Activated CD4-positive, alpha-beta T cell treated with anti-CD3 and anti-CD28 coated beads, Interleukin-2, amount 50 U/mL, for 4 hours (primary cell): ENCODE data around the gene RNF10.
"Not testable (repeated sequence)": the region's sequence is repeated elsewhere in the genome, so short reads cannot be mapped to it uniquely, and the experiment has no call there.

Source experiments
- DNase-seq, 2 experiments: peaks; one replicate each; pipeline ENCODE4 v3.0.0-alpha.2; 2020

The RNF10 gene

GRCh38 chr12:120528861-120529525, 5.2 kb upstream of the RNF10 start, which contains the start of gene COQ5:
Gene COQ5, minus strand, starts transcription at chr12:120529158. Its CDS starts 17 bp downstream, at chr12:120529141.
- peak; percentile 80 to 82 for DNase-seq

- no peak for DNase-seq
These were observed 4.3 kb upstream of the RNF10 start for GRCh38 chr12:120529641-120530417.

GRCh38 chr12:120530418-120530761, 3.8 kb upstream of the RNF10 start:
- not testable (repeated sequence) for DNase-seq

GRCh38 chr12:120532701-120533238, 1.4 kb upstream of the RNF10 start:
- no peak for DNase-seq

GRCh38 chr12:120534703-120535655, 823 bp downstream of the RNF10 start:
- DNase-seq = peak; percentile 29 to 39

GRCh38 chr12:120536064-120536791, 2.1 kb downstream of the RNF10 start:
- DNase-seq = no peak

GRCh38 chr12:120537856-120538220, 3.7 kb downstream of the RNF10 start:
- no peak for DNase-seq

- DNase-seq = no peak
These were observed 4.4 kb downstream of the RNF10 start for GRCh38 chr12:120538281-120539156.

- DNase-seq = no peak
These were observed 5.1 kb downstream of the RNF10 start for GRCh38 chr12:120539303-120539702.

GRCh38 chr12:120540445-120540844, 6.3 kb downstream of the RNF10 start:
- no peak for DNase-seq

GRCh38 chr12:120542166-120542565, 8.0 kb downstream of the RNF10 start:
- DNase-seq = no peak

- no peak for DNase-seq
These were observed 10.5 kb downstream of the RNF10 start for GRCh38 chr12:120544691-120545090.

GRCh38 chr12:120546050-120546386, 11.9 kb downstream of the RNF10 start:
- DNase-seq = no peak

GRCh38 chr12:120554678-120555077, 20.5 kb downstream of the RNF10 start:
- DNase-seq = no peak

GRCh38 chr12:120557589-120557988, 23.4 kb downstream of the RNF10 start:
- no peak for DNase-seq

GRCh38 chr12:120562906-120563305, 28.8 kb downstream of the RNF10 start:
- no peak for DNase-seq

- DNase-seq = no peak
These were observed 29.3 kb downstream of the RNF10 start for GRCh38 chr12:120563495-120563894.

- no peak for DNase-seq
These were observed 37.1 kb downstream of the RNF10 start for GRCh38 chr12:120571299-120571698.

- no peak for DNase-seq
These were observed 39.4 kb downstream of the RNF10 start for GRCh38 chr12:120573560-120573959.

- no peak for DNase-seq
These were observed 40.0 kb downstream of the RNF10 start for GRCh38 chr12:120574106-120574505.

GRCh38 chr12:120579179-120579578, 45.0 kb downstream of the RNF10 start:
- DNase-seq = no peak
